ENCODE results near the gene TMEM187. TPM values are rescaled to one million over a fixed set of nuclear protein-coding genes. Genes with fewer than 3 reads are reported as not detected.

Gene TMEM187
- total and polyA plus RNA-seq, 2 donors (not counting 1 experiment from before 2014, with no cell fraction given), result 5.5 to 6.4 TPM

- Mint-ChIP-seq H3K4me1 (peaks cover 22% of the 10 kb centered on the region), H3K27me3 (no peaks in the 10 kb centered on the region), H3K4me3 (peak overlapping the region; percentile 87), H3K27ac (peak overlapping the region; percentile 85), H3K9me3 (ENCODE audit: insufficient read depth) (no peaks in the 10 kb centered on the region)
- ChIA-PET CTCF (interaction anchor here (1.0 to 3.9 kb wide), 4 partner anchors 10 to 48 kb away, joined by 3 to 21 read pairs (median 4); no protein-coding TSS in a partner anchor), POLR2A (interaction anchor here (0.6 to 0.9 kb wide), 6 partner anchors 10 to 380 kb away, joined by 3 to 12 read pairs (median 5); no protein-coding TSS in a partner anchor)
- ATAC-seq (ENCODE audit: low read depth) (no peak), DNase-seq (peak; percentile 24)
- intact Hi-C loops (cut with micrococcal nuclease), result loop anchor here (2.0 kb wide), 1 partner anchor 45 kb away; the partner anchor contains the start of gene TMEM187
- H3K4me1 ChIP-seq (ENCODE audit: control insufficient read depth in 2 of 2, insufficient read depth in 2 of 2, low read length in 2 of 2), result peaks cover 6 to 32% of the 10 kb centered on the region in 2 donors
- peaks cover 30% of the 10 kb centered on the region for H3K79me2 ChIP-seq (ENCODE audit: control insufficient read depth, insufficient read depth, low read length)
- WGBS (ENCODE audit: insufficient coverage), result 65% methylated on average over 10 of the region's 26 CpGs
- peak overlapping the region; percentile 70 for H3K9ac ChIP-seq (ENCODE audit: low read length)
- peak overlapping the region; percentile 89 for H3K4me2 ChIP-seq (replicated peaks; ENCODE audit: low read depth, low read length, poor library complexity, severe bottlenecking)
- no peak overlapping the region for H2AFZ ChIP-seq (ENCODE audit: insufficient read depth, low read depth, low read length, poor library complexity, severe bottlenecking)
- H3K36me3 ChIP-seq (replicated peaks in 1 of 2; ENCODE audit: control extremely low read depth in 1 of 2, control insufficient read depth in 1 of 2, extremely low read depth in 1 of 2, insufficient read depth in 2 of 2, low read length in 1 of 2), result peaks cover 0 to 39% of the 10 kb centered on the region in 2 experiments
- H3K27ac ChIP-seq (ENCODE audit: low read length in 2 of 2), result peak overlapping the region; percentile 34 to 50
- TF ChIP-seq, protein P1, sequence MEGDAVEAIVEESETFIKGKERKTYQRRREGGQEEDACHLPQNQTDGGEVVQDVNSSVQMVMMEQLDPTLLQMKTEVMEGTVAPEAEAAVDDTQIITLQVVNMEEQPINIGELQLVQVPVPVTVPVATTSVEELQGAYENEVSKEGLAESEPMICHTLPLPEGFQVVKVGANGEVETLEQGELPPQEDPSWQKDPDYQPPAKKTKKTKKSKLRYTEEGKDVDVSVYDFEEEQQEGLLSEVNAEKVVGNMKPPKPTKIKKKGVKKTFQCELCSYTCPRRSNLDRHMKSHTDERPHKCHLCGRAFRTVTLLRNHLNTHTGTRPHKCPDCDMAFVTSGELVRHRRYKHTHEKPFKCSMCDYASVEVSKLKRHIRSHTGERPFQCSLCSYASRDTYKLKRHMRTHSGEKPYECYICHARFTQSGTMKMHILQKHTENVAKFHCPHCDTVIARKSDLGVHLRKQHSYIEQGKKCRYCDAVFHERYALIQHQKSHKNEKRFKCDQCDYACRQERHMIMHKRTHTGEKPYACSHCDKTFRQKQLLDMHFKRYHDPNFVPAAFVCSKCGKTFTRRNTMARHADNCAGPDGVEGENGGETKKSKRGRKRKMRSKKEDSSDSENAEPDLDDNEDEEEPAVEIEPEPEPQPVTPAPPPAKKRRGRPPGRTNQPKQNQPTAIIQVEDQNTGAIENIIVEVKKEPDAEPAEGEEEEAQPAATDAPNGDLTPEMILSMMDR (IDR thresholded peaks at IDR 0.05), result no peak
- no peak for TF ChIP-seq EZH2 (IDR thresholded peaks at IDR 0.05; ENCODE audit: borderline replicate concordance, insufficient read depth, low read depth, low read length, poor library complexity, severe bottlenecking)
- no peaks in the 10 kb centered on the region for H3K9me3 ChIP-seq (ENCODE audit: control extremely low read depth in 1 of 3, control insufficient read depth in 2 of 3, insufficient read depth in 1 of 3, low read length in 2 of 3)
- H4K20me1 ChIP-seq (ENCODE audit: control insufficient read depth, insufficient read depth, low read length, poor library complexity, severe bottlenecking), result no peaks in the 10 kb centered on the region
- H3K27me3 ChIP-seq (replicated peaks in 1 of 4; ENCODE audit: control extremely low read depth in 1 of 4, control insufficient read depth in 3 of 4, insufficient read depth in 4 of 4, low read length in 3 of 4), result no peaks in the 10 kb centered on the region
- H3K4me3 ChIP-seq (ENCODE audit: control extremely low read depth in 1 of 5, extremely low read depth in 1 of 5, insufficient read depth in 1 of 5, low read depth in 2 of 5, low read length in 4 of 5), result peak overlapping the region in 4 of 5 experiments; percentile 55 to 67 (median 64)
Measured at GRCh38 chrX:154017766-154018517, 45.4 kb downstream of the TMEM187 start.
